IMR-90 (cell line): ENCODE measurements around the gene COL6A3. TPM values are rescaled to one million over a fixed set of nuclear protein-coding genes. Genes with fewer than 3 reads are reported as not detected.

Experiments
- ATAC-seq: fragments of 200-7000 bp; cut with Tn5 transposase; 2 replicates; pipeline ENCODE4 v1.9.1; 2020; ENCODE audit warnings: low read depth, mild to moderate bottlenecking, moderate library complexity
- BruUV-seq: library from RNA; stranded (reverse); fragments of 400-500 nt; replicated peaks from 2 replicates; lab custom pipeline; 2021; lab: Mats Ljungman, UMichigan
- CTCF ChIA-PET: fragments of 300-600 bp; formaldehyde crosslinking; extraction: SDS; loops from one replicate; lab custom pipeline; 2021; ENCODE audit warnings: antibody characterized with exemption; lab: Yijun Ruan, JAX
- POLR2A ChIA-PET: fragments of 300-600 bp; sonication (Branson Sonifier 250); formaldehyde crosslinking; loops from one replicate; lab custom pipeline; 2022; ENCODE audit warnings: antibody characterized with exemption; ENCODE audit not compliant: unreplicated experiment; lab: Charles Lee
- DNase-seq: peaks from one replicate; pipeline ENCODE4 v3.0.0; 2013
- H2AFZ ChIP-seq: replicated peaks from 2 replicates; pipeline ENCODE3; 2013; ENCODE audit warnings: low read length, mild to moderate bottlenecking; ENCODE audit not compliant: poor library complexity
- H2AK5ac ChIP-seq: 2 replicates; pipeline ENCODE4 v1.6.1; 2013; ENCODE audit warnings: low read depth, low read length, inconsistent platforms
- H2AK9ac ChIP-seq: replicated peaks from 2 replicates; pipeline ENCODE3; 2013; ENCODE audit warnings: mild to moderate bottlenecking, low read depth, low read length, moderate library complexity; ENCODE audit not compliant: poor library complexity
- H2BK120ac ChIP-seq: 2 replicates; pipeline ENCODE4 v1.6.1; 2013; ENCODE audit warnings: low read depth, low read length, inconsistent platforms
- H2BK15ac ChIP-seq: 3 replicates; pipeline ENCODE4 v1.6.1; 2013; ENCODE audit warnings: low read depth, low read length, inconsistent platforms
- H2BK20ac ChIP-seq: 2 replicates; pipeline ENCODE4 v1.6.1; 2013; ENCODE audit warnings: low read depth, mild to moderate bottlenecking, inconsistent platforms, low read length, moderate library complexity
- H2BK5ac ChIP-seq: 2 replicates; pipeline ENCODE4 v1.6.1; 2013; ENCODE audit warnings: mild to moderate bottlenecking, low read depth, low read length, inconsistent platforms; ENCODE audit not compliant: poor library complexity, severe bottlenecking
- H3K14ac ChIP-seq: replicated peaks from 2 replicates; pipeline ENCODE4 v1.6.1; 2013; ENCODE audit warnings: low read depth, low read length, inconsistent platforms
- H3K18ac ChIP-seq: 2 replicates; pipeline ENCODE4 v1.6.1; 2013; ENCODE audit warnings: low read depth, low read length, control low read depth
- H3K23ac ChIP-seq: 2 replicates; pipeline ENCODE4 v1.6.1; 2013; ENCODE audit warnings: low read depth, low read length, inconsistent platforms
- H3K27ac ChIP-seq: 2 replicates; pipeline ENCODE4 v1.5.1; 2013; ENCODE audit warnings: mild to moderate bottlenecking, control low read depth, low read length; ENCODE audit not compliant: insufficient read depth
- H3K27me3 ChIP-seq: 2 replicates; pipeline ENCODE4 v1.6.1; 2013; ENCODE audit warnings: low read length; ENCODE audit not compliant: control insufficient read depth, insufficient read depth
- H3K36me3 ChIP-seq: 2 replicates; pipeline ENCODE4 v1.6.1; 2013; ENCODE audit warnings: low read length, mixed read lengths; ENCODE audit not compliant: control insufficient read depth, insufficient read depth
- H3K4ac ChIP-seq: 2 replicates; pipeline ENCODE4 v1.6.1; 2013; ENCODE audit warnings: low read depth, low read length, inconsistent platforms
- H3K4me1 ChIP-seq: 2 replicates; pipeline ENCODE4 v1.6.1; 2013; ENCODE audit warnings: low read length, mixed read lengths; ENCODE audit not compliant: control insufficient read depth, insufficient read depth
- H3K4me2 ChIP-seq: 2 replicates; pipeline ENCODE4 v1.6.1; 2013; ENCODE audit warnings: low read depth, mild to moderate bottlenecking, control low read depth, low read length, moderate library complexity
- H3K4me3 ChIP-seq: 2 replicates; pipeline ENCODE4 v1.5.1; 2013; ENCODE audit warnings: low read depth, mild to moderate bottlenecking, control low read depth, low read length, moderate library complexity; ENCODE audit not compliant: insufficient read depth
- H3K56ac ChIP-seq: 2 replicates; pipeline ENCODE4 v1.6.1; 2013; ENCODE audit warnings: low read length, inconsistent platforms; ENCODE audit not compliant: insufficient read depth; ENCODE audit errors: extremely low read depth
- H3K79me1 ChIP-seq, 2 experiments: 2 replicates each; pipeline ENCODE4 v1.6.1; 2013; ENCODE audit warnings: low read length in 2 of 2, inconsistent platforms in 1 of 2, low read depth in 1 of 2
- H3K9ac ChIP-seq: 2 replicates; pipeline ENCODE4 v1.6.1; 2013; ENCODE audit warnings: low read depth, low read length, control low read depth
- H3K9me1 ChIP-seq: 2 replicates; pipeline ENCODE4 v1.6.1; 2013; ENCODE audit warnings: low read length, inconsistent platforms; ENCODE audit not compliant: insufficient read depth
- H3K9me3 ChIP-seq: 2 replicates; pipeline ENCODE4 v1.6.1; 2013; ENCODE audit warnings: low read length; ENCODE audit not compliant: control insufficient read depth, insufficient read depth
- H4K20me1 ChIP-seq: 2 replicates; pipeline ENCODE4 v1.6.1; 2013; ENCODE audit warnings: low read length, inconsistent platforms; ENCODE audit not compliant: insufficient read depth
- H4K5ac ChIP-seq: 2 replicates; pipeline ENCODE4 v1.6.1; 2013; ENCODE audit warnings: mild to moderate bottlenecking, low read depth, low read length, control low read depth
- H4K8ac ChIP-seq, 2 experiments: 2 replicates each; pipeline ENCODE4 v1.6.1; 2013; ENCODE audit warnings: low read depth in 2 of 2, low read length in 2 of 2, control low read depth in 1 of 2, inconsistent platforms in 1 of 2
- H4K91ac ChIP-seq: 2 replicates; pipeline ENCODE4 v1.6.1; 2013; ENCODE audit warnings: low read depth, low read length, inconsistent platforms; ENCODE audit not compliant: insufficient read depth
- BHLHE40 ChIP-seq: fragments of 150-350 bp; IDR thresholded peaks from 2 replicates; pipeline ENCODE4 v1.6.1; 2016; ENCODE audit warnings: mild to moderate bottlenecking, low read depth, low read length
- CEBPB ChIP-seq: IDR thresholded peaks from 2 replicates; pipeline ENCODE4 v1.6.1; 2012; ENCODE audit warnings: low read depth, low read length, improper control_type of control experiment
- CHD1 ChIP-seq: IDR thresholded peaks from 2 replicates; pipeline ENCODE4 v1.6.1; 2012; ENCODE audit warnings: low read depth, low read length, improper control_type of control experiment
- CTCF ChIP-seq: conservative IDR thresholded peaks from 2 replicates; pipeline ENCODE4 v1.5.1; 2012; ENCODE audit warnings: mild to moderate bottlenecking, low read depth, low read length, improper control_type of control experiment
- ELK1 ChIP-seq: fragments of 150-350 bp; IDR thresholded peaks from 2 replicates; pipeline ENCODE4 v1.6.1; 2016; ENCODE audit warnings: low read depth, mild to moderate bottlenecking, low read length, moderate library complexity, borderline replicate concordance
- FOS ChIP-seq: fragments of 150-350 bp; IDR thresholded peaks from 2 replicates; pipeline ENCODE4 v1.6.1; 2016; ENCODE audit warnings: low read depth, low read length
- MAFK ChIP-seq: IDR thresholded peaks from 2 replicates; pipeline ENCODE4 v1.6.1; 2012; ENCODE audit warnings: low read depth, low read length, improper control_type of control experiment
- MAZ ChIP-seq: IDR thresholded peaks from 2 replicates; pipeline ENCODE4 v1.6.1; 2012; ENCODE audit warnings: low read depth, mild to moderate bottlenecking, low read length, improper control_type of control experiment, moderate library complexity, borderline replicate concordance
- MXI1 ChIP-seq: IDR thresholded peaks from 2 replicates; pipeline ENCODE4 v1.6.1; 2012; ENCODE audit warnings: low read depth, mild to moderate bottlenecking, low read length, moderate library complexity, borderline replicate concordance
- NFE2L2 ChIP-seq: fragments of 150-350 bp; IDR thresholded peaks from 2 replicates; pipeline ENCODE4 v1.6.1; 2016; ENCODE audit warnings: low read depth, mild to moderate bottlenecking, low read length
- POLR2A ChIP-seq: IDR thresholded peaks from 2 replicates; pipeline ENCODE4 v1.6.1; 2012; ENCODE audit warnings: mild to moderate bottlenecking, low read depth, low read length
- RAD21 ChIP-seq: IDR thresholded peaks from 2 replicates; pipeline ENCODE4 v1.6.1; 2012; ENCODE audit warnings: low read length, improper control_type of control experiment
- RCOR1 ChIP-seq: IDR thresholded peaks from 2 replicates; pipeline ENCODE4 v1.6.1; 2012; ENCODE audit warnings: mild to moderate bottlenecking, low read length, improper control_type of control experiment; ENCODE audit not compliant: insufficient replicate concordance
- RFX5 ChIP-seq: IDR thresholded peaks from 2 replicates; pipeline ENCODE4 v1.8.0; 2012; ENCODE audit warnings: low read depth, mild to moderate bottlenecking, low read length, moderate library complexity
- SMC3 ChIP-seq: fragments of 150-350 bp; IDR thresholded peaks from 2 replicates; pipeline ENCODE4 v1.6.1; 2016; ENCODE audit warnings: low read depth, mild to moderate bottlenecking, antibody characterized with exemption, low read length, moderate library complexity
- USF2 ChIP-seq: fragments of 150-350 bp; IDR thresholded peaks from 2 replicates; pipeline ENCODE4 v1.6.1; 2017; ENCODE audit warnings: mild to moderate bottlenecking, antibody characterized with exemption, low read length, low read depth
- whole genome bisulfite sequencing, 2 experiments: methylation state at CpG; one replicate each; pipeline versions ENCODE4 v1.1.5 to v1.1.7; 2013; ENCODE audit warnings: missing lambda C conversion rate in 2 of 2; ENCODE audit not compliant: insufficient read length in 1 of 2; ENCODE audit errors: extremely low coverage in 2 of 2; 5-methylcytosine and 5-hydroxymethylcytosine counted together
- dilution Hi-C: fragments of 300-500 bp; cut with HindIII; formaldehyde crosslinking; loops from one replicate; pipeline ENCODE4 v1.14.3; 2018; ENCODE audit warnings: low sequenced_read_pairs; ENCODE audit not compliant: unreplicated experiment
- in situ Hi-C: fragments of 300-500 bp; cut with MboI; formaldehyde crosslinking; loops from 3 replicates; pipeline ENCODE4 v1.14.3; 2019; ENCODE audit warnings: low sequenced_read_pairs, inconsistent platforms, mixed read lengths
- intact Hi-C: fragments of 100-400 bp; cut with micrococcal nuclease; formaldehyde crosslinking; loops from 2 replicates; pipeline ENCODE4 v1.10.0; 2022
- polyA plus RNA-seq, 3 experiments: library from polyadenylated mRNA; depleted of rRNA; stranded (reverse); fragments of >200 nt; gene quantifications; 2 replicates each; pipeline ENCODE4 v1.2.3, GENCODE V29; 2012; ENCODE audit warnings: low replicate concordance in 1 of 3
- total RNA-seq: library from RNA; depleted of rRNA; stranded (reverse); fragments of >200 nt; gene quantifications from 2 replicates; pipeline ENCODE4 v1.2.3, GENCODE V29; 2012

Gene COL6A3
- total and polyA plus RNA-seq, 2 of the 4 experiments (the other 2 are of a cell fraction), result 964 to 1,855 TPM

GRCh38 chr2:237405605-237406004, 8.4 kb downstream of the COL6A3 start:
- Histone ChIP-seq H2AK5ac (no peak overlapping the region), H3K4me3 (no peak overlapping the region), H3K4me2 (peak overlapping the region; percentile 57), H3K14ac (no peak overlapping the region), H4K91ac (no peak overlapping the region; the same call in 1 of the 2 replicates), H3K4ac (no peak overlapping the region), H3K18ac (no peak overlapping the region), H4K5ac (no peak overlapping the region), H2AFZ (no peak overlapping the region), H3K9me3 (no peaks in the 10 kb centered on the region), H3K79me1 (peaks cover 0 to 15% of the 10 kb centered on the region in 2 experiments; a peak in 1 of 4 replicates), H3K27ac (peak overlapping the region; percentile 36; the same call in 1 of the 2 replicates), H2AK9ac (no peak overlapping the region), H3K9me1 (peaks cover 24% of the 10 kb centered on the region), H2BK20ac (no peak overlapping the region), H2BK120ac (no peak overlapping the region), H3K27me3 (no peaks in the 10 kb centered on the region), H3K9ac (no peak overlapping the region), H2BK5ac (peak overlapping the region; percentile 41), H3K56ac (no peak overlapping the region), H4K20me1 (peaks cover 100% of the 10 kb centered on the region), H2BK15ac (no peak overlapping the region), H3K36me3 (peaks cover 49% of the 10 kb centered on the region), H3K23ac (no peak overlapping the region), H3K4me1 (peaks cover 30% of the 10 kb centered on the region), H4K8ac (no peak overlapping the region)
- in situ Hi-C loops, result no loop called here
- CTCF ChIA-PET, result interaction anchor here (1.1 kb wide), 1 partner anchor 240 kb away, joined by 5 read pairs; no protein-coding TSS in a partner anchor
- BruUV-seq, result no TSS peak
- no peak for ATAC-seq
- no peak for TF ChIP-seq BHLHE40
- TF ChIP-seq RCOR1, result no peak
- TF ChIP-seq MAFK, result no peak
- TF ChIP-seq USF2, result no peak
- TF ChIP-seq POLR2A, result no peak
- TF ChIP-seq NFE2L2, result no peak
- no peak for TF ChIP-seq SMC3
- TF ChIP-seq CHD1, result no peak
- no peak for TF ChIP-seq CTCF
- no peak for TF ChIP-seq MXI1
- TF ChIP-seq MAZ, result no peak
- no peak for TF ChIP-seq RFX5
- no peak for TF ChIP-seq CEBPB
- no peak for TF ChIP-seq ELK1
- no peak for TF ChIP-seq FOS
- TF ChIP-seq RAD21, result no peak
- WGBS, 2 experiments, result no CpG with 5 or more reads among the region's 2 CpGs
- peak; percentile 13 for DNase-seq
- POLR2A ChIA-PET, result no interaction called here
- dilution Hi-C loops, result no loop called here
- intact Hi-C loops, result no loop called here
